HepG2 (cell line): ENCODE results near the gene OR2V2.

ENCODE experiments used
- CTCF ChIP-seq: sonication (generic); formaldehyde crosslinking; IDR thresholded peaks from 2 replicates; pipeline ENCODE4 v1.5.0; 2020; ENCODE audit warnings: mild to moderate bottlenecking, missing genetic modification reagents, moderate library complexity
- MNT ChIP-seq: fragments of 450-650 bp; IDR thresholded peaks from 2 replicates; pipeline ENCODE4 v1.6.1; 2016
- NPAS2 ChIP-seq: sonication (generic); formaldehyde crosslinking; IDR thresholded peaks from 2 replicates; pipeline ENCODE4 v1.8.0; 2022; ENCODE audit warnings: mild to moderate bottlenecking, missing genetic modification reagents, borderline replicate concordance
- ZSCAN5A ChIP-seq: sonication (generic); formaldehyde crosslinking; IDR thresholded peaks from 2 replicates; pipeline ENCODE4 v1.8.0; 2022; ENCODE audit warnings: mild to moderate bottlenecking, missing genetic modification reagents, borderline replicate concordance

- TF ChIP-seq MNT (no peak), ZSCAN5A (no peak), CTCF (CRISPR knock-in tag) (no peak), NPAS2 (CRISPR knock-in tag) (no peak)
Measured at GRCh38 chr5:181121675-181122561, 25.5 kb upstream of the OR2V2 start.
